GM19035 (cell line): ENCODE data around the gene MTRFR.
"Not testable (repeated sequence)": the region's sequence is repeated elsewhere in the genome, so short reads cannot be mapped to it uniquely, and the experiment has no call there.

Source experiments
- ATAC-seq: cut with Tn5 transposase; IDR thresholded peaks from one replicate; pipeline ENCODE4 v1.9.1; 2021; ENCODE audit not compliant: unreplicated experiment

MTRFR gene

DNA sequence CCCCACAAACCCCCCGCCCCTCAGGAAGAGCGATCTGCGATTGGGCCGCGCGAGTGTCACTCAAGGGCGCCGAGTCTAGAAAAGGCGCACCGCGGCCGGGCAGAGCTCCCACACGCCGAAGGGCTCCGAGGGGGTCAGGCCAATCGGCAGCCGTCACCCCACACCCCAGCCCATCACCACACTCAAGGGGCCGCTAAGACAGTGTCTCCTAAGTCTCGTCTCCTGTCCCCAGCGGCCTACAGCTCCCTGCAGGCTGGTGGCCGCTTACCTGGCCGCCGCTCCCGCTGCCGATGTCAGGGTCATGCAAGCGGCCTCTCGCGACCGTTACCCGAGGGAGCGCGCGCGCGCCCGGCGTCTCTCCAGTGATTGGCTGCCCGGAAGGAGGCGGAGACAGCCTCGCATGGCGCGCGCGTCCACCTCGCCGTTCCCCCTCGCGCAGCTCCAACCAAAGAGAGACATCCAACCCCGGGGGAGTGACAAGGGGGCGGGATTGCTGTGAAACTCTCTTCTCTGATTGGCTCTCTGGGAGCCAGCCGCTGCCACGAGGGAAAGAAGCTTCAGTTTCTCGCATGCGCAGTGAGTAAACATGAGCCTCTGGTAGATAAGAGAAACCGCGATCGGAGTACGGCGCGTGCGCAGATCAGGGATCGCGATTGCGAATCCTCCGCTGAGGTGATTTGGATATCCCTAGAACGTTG is at the start of gene MTRFR, which contains the start of gene MPHOSPH9:
Gene MTRFR (plus strand): TSS at position 630 of the 698 bp plus-strand sequence. CDS start 20,239 bp downstream, outside the sequence.
Gene MPHOSPH9 (minus strand): TSS at position 335 of the 698 bp plus-strand sequence. CDS start 2,777 bp downstream, outside the sequence.
- ATAC-seq: peak; percentile 81

DNA sequence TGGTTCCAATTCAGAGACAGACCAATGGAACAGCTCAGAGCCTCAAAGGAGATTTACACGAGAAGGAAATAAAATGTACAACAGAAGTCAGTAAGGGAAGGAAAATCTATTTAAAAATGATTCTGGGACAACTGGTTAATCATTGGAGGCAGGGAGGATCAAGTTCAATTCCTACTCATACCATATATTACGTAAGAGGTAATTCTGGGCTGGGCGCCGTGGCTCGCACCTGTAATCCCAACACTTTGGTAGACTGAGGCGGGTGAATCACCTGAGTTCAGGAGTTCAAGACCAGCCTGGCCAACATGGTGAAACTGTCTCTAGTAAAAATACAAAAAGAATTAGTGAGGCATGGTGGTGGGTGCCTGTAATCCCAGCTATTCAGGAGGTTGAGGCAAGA is 45.6 kb upstream of the MTRFR start:
- no peak for ATAC-seq

DNA sequence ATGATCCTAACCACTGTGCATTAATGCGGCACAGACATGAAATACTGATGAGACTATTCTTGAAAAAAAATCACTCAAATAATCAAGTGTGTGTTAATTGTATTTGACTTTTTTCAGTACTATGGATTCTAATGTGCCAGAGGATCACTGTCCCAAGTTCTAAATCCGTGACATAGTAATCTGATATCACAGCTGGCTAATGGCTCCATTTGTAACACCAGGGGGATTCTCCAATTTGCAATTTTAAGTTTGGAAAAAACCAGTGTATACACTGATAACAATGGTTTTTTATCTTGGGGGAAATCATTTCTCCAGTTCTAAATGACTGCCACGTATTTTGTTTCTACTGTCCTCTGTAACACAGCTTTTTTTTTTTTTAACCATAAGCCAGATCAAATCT is 33.3 kb upstream of the MTRFR start:
- no peak for ATAC-seq

DNA sequence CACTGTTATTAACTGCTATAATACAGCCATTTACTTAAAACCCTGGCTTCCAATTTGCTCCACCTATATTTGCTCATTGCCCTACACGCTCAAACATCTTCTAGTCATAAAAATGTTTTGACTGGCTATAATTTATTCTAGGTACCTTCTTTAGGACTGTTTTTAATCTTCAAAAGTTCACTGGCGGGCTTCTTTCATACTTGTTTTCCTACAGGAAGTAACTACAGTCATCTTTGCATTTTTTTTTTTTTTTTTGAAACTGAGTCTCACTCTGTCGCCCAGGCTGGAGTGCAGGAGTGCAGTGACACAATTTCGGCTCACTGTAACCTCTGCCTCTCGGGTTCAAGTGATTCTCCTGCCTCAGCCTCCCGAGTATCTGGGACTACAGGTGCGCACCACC is 32.8 kb upstream of the MTRFR start:
- no peak for ATAC-seq

DNA sequence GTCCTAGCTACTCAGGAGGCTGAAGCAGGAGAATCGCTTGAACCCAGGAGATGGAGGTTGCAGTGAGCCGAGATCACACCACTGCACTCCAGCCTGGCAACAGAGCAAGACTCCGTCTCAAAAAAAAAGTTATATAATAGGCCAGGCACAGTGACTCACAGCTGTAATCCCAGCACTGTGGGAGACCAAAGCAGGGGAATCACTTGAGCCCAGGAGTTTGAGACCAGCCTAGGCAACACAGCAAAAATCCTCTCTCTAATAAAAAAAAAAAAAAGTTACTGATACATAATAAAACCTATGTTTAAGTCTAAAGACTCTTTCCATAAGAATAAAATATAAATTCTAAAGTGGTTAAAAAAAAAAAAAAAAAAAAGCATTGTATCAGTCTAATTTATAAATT is 26.4 kb upstream of the MTRFR start:
- ATAC-seq: not testable (repeated sequence)

DNA sequence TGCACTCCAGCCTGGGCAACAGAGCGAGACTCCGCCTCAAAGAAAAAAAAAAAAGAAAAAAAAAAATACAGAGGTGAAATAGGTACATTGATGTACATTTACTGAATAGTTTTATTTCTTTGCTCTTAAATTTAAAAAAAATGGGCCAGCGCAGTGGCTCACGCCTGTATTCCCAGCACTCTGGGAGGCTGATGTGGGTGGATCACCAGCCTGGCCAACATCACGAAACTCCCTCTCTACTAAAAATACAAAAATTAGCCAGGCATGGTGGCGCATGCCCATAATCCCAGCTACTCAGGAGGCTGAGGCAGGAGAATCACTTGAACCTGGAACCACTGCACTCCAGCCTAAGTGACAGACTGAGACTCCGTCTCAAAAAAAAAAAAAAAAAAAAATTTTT is 25.4 kb upstream of the MTRFR start:
- not testable (repeated sequence) for ATAC-seq

DNA sequence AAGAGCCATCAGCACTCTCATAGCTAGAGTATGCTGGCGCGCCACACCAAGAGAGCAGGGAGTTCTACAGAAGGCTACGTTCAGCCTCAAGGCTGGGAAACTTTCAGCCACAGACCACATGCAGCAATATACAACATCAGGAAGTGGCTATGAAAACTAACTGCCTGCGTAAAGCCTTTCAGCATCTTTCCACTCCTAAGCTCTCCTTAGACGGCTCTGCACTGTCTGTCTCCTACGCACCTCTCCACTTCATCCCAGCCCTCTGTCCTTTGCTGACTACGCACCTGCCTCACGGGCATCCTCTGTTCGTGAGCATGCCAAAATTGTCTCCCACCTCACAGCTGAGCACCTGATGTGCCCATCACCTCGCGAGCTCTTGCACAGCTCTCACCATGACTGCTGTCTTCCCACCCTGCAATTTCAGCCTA is 10.0 kb upstream of the MTRFR start:
- no peak for ATAC-seq

DNA sequence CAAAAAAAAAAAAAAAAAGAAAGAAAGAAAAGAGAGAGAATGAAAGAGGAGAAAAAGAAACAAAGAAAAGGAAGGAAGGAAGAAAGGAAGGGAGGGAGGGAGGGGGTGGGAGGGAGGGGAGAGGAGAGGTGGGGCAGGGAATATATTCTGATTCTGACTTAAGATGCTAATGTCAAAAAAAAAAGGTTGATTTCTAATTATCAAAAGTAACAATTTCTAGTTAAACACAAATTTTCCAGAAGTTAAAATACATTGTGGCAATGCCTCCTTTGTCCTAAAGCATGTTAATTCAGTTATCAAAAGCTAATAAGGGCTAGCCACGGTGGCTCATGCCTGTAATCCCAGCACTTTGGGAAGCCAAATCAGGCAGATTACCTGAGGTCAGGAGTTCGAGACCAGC is 7.8 kb upstream of the MTRFR start:
- ATAC-seq: no peak

DNA sequence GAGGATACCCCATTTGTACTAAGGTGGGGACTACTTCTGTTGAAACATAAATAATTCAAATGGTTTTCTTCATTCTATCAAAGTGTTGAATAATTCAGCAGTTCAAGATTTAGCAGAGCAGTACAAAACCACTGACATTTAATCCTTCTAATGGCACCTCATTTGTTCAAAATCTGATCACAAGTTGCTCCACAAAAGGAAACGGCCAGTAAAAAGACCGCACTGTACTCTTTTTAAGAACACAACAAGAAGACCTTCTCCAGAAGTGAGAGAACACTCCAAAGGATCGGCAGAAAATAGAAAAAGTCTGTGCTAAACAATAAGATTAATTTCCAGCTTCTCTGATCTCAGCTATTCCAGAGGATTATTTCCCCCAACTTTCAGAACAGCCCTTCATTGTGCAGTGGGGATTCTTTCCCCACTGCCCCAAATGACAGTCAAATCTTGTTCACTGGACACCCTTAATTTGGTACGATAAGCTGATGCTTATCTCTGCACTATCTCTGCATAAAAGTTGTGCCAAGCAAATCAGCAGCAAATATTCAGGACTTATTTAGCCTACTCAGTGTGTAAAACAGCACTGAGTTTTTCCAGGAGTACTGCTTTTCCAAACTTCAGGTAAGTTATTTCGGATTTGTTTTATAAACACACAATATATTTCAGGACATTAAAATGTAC is 5.5 kb upstream of the MTRFR start:
- no peak for ATAC-seq

DNA sequence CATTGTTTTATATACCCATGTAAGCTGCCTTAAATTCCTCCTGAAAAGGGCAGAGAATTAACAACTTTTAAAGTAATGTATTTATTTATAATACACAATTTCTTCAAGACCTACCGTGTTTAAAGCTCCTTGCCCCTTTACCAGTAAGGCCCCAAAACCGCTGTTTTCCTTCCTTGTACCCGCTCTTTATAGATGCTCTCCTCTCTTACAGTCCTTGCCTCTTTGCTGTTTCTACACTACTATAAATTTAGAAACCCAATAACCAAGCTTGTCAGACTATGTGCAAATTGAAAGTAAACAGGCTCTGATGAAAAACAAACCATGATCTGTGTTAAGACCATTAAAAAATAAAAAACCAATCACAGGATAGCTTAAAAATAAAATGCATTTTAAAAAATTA is 4.2 kb upstream of the MTRFR start:
- ATAC-seq: no peak

DNA sequence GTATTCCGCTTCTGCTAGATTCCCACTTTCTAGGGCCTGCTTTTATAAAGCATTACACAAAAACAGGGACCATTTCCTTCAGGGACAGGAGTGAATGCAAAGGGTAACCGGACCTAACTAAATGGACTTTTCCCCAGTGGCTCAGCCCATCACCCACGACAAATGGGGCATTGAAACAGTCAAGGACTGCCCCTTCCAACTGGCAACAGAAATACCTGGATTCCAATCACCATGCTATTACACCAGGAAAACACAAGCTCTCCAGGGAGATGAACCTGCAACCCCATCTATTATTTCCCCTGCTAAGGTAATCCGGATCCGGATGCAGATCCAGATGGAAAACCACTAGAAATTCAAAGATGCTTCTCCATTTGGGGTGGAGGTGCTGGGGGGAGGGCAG is 1.3 kb upstream of the MTRFR start:
- ATAC-seq: no peak

DNA sequence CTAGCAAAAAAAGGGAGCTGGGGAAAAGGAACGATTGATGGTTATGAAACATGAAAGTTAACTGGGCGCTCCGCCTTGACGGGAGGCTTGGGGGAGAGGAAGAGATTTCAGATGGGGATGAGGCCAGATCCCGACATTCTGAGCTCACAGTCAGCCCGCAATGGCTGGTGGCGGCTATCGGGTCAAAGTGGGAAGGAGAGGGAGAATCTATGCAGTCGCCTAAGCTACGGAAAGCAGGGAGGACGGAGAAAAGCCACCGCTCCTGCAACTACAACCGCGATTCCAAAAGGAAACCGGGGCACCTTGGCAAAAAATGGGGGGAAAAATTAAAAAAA is 797 bp upstream of the MTRFR start:
- no peak for ATAC-seq

DNA sequence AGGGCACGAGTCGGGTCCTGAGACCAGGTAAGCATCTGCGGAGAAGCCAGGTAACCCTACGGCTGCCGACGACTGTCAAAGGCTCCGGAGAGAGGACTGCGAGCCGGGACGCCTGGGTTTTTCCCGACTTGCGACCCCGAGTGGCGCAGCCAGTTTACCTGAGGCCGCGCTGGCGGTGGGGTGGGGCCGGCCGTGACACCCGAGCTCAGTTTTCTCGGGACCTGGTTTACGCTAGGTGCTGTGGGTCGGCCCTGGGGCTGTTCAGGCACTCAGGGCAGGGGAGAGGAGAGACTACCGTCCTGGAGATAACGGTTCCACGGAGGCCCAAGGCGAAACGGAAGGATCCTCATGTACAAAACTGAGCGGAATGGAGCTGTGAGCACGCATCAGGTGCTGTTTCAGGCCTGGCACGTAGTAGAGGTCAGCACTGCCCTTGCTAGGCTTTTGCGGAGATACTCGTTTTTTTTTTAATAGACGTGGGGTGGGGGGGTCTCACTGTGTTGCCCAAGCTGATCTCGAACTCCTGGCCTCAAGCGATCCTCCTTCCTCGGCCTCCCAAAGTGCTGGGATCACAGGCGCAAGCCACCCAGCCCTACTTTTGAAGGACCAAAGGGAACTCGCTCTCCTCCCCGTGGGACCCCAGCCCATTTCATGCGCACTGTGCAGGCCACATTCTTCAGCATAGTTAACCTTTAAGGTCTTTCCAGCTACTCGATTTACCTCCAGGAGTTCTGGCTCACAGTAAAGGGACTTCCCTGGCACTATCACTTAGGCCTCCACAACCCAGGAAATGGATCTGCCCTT is 471 bp downstream of the MTRFR start:
- ATAC-seq: peak; percentile 18

DNA sequence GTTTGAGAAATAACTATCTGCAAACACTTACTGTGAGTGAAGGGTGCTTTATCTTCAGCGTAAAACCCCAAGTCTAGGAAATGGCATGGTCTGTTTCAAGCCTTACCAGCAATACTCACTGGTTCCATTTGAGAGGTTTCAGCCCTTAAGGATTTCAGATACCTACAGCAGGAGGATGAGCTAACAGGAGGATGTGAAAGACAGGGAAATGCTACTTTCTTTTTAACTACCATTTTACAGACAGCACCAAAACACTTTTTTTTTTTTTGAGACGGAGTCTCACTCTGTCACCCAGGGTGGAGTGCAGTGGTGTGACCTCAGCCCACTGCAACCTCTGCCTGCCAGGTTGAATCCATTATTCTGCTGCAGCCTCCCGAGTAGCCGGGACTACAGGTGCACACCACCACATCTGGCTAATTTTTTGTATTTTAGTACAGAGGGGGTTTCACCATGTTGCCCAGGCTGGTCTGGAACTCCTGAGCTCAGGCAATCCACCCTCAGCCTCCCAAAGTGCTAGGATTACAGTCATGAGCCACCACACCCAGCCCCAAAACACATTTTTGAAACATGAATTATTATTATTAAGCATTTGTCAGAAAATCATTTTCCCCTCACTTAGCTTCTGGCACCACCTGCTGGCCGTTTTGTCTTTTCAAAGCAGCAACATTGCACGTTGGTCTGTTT is 4.6 kb downstream of the MTRFR start:
- no peak for ATAC-seq

DNA sequence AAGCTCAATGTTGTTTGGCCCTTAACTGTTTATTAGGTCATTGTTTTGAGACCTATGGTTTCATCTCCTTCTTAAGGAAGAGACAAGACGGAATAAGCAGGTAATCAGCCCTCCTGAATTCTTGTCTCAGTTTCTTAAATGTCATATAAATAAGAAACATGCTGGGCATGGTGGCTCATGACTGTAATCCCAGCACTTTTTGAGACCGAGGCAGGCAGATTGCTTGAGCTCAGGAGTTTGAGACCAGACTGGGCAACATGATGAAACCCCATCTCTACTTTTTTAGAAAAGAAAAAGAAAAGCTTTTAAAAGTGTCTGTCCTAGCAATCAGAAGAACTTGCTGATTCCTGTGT is 5.1 kb downstream of the MTRFR start:
- ATAC-seq: no peak

DNA sequence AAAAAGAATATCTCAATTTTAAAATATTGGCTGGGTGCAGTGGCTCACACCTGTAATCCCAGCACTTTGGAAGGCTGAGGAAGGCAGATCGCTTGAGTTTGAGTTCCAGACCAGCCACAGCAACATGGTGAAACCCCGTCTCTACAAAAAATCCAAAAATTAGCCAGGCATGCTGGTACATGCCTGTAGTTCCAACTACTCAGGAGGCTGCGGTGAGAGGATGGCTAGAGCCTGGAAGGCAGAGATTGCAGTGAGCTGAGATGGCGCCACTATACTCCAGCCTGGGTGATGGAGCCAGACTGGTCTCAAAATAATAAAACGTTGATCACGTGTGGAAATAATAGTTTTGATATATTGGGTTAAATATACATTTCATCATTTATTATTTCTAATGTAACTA is 5.7 kb downstream of the MTRFR start:
- ATAC-seq: no peak

DNA sequence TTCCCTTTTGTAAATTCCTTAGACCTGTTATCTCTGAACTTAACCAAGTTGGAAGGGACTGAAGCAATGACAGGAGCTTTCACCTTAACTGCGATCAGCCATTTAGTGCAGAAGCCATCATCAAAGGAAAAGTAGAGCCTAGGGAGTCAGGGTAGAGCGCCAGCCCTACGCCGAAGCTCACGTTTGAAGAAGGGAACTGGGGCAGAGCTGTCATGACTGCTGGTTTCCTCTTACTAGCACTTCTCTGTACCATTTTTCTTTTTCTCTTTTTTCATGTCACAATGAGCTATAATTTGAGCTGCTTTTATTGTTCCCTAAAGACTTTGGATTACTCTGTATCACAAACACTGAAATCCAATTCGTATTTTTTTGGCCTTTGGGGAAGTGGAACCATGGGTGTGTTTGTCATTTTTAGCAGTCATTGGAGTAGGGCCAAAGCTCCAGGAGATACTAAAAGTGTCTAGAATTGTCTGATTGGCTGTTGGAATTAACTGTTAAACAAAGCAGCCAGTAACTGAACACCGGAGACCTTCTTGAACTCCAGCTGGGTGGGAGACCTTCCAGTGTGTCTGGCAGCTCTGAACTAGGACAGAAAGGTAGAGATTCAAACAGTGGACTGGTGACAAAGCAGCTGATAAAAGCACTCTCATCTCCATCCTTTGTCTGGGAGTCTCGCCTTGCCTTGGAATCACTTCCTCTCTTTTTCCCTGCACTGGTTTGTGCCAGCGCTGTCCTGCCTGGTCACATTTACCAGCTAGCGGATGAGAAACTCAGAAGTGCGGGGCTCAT is 9.1 kb downstream of the MTRFR start:
- ATAC-seq: no peak

DNA sequence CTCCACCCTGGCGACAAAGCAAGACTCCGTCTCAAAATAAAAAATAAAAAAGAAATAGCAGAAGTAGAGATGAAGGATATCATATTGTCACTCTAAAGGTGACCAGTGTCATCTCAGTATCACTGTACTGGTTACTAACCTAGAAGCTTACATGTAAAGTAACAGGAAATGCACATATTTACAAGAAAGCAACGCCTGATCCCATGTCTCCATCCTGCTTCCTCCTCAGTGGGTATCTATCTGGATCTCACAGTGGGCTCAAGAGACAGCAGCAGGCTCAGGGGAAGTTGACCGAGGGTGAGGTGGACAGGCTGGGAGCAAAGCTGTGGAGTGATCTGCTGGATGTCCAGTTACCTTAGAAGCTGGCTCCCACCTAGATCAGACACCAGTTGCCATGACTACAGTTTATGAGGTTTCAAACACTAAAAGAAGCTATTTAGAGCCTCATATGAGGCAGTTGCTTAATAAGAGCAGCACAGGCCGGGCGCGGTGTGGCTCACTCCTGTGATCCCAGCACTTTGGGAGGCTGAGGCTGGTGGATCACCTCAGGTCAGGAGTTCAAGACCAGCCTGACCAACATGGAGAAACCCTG is 10.5 kb downstream of the MTRFR start:
- ATAC-seq: no peak

DNA sequence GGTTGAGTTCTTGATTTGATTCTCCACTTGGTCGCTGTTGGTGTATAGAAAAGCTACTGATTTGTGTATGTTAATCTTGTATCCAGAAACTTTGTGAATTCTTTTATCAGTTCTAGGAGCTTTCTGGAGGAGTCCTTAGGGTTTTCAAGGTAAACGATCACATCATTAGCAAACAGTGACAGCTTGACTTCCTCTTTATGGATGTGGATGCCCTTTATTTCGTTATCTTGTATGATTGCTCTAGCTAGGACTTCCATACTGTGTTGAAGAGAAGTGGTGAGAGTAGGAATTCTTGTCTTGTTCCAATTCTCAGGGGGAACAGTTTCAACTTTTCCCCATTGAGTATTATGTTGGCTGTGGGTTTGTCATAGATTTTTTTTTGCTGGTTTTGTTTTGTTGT is 12.4 kb downstream of the MTRFR start:
- ATAC-seq: no peak

DNA sequence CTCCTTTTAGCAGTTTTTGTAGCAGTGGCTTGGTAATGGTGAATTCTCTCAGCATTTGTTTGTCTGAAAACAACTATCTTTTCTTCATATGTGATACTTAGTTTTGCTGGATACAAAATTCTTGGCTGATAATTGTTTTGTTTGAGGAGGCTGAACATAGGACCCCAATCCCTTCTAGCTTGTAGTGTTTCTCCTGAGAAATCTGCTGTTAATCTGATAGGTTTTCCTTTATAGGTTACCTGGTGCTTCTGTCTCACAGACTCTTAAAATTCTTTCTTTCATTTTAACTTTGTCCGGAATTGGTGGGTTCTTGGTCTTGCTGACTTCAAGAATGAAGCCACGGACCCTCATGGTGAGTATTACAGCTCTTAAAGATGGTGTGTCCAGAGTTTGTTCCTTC is 14.9 kb downstream of the MTRFR start:
- not testable (repeated sequence) for ATAC-seq
